NT2/D1 (cell line): ENCODE results near the gene FRMD7.

ENCODE experiments used
- SUZ12 ChIP-seq: IDR thresholded peaks from 2 replicates; pipeline ENCODE4 v1.6.1; 2011; ENCODE audit not compliant: insufficient read length, insufficient read depth; ENCODE audit errors: extremely low read depth
- YY1 ChIP-seq: IDR thresholded peaks from 2 replicates; pipeline ENCODE4 v1.6.1; 2011; ENCODE audit not compliant: insufficient read length, insufficient read depth
- ZNF274 ChIP-seq: IDR thresholded peaks from 2 replicates; pipeline ENCODE4 v1.6.1; 2011; ENCODE audit warnings: mild to moderate bottlenecking, low read depth, low read length

DNA sequence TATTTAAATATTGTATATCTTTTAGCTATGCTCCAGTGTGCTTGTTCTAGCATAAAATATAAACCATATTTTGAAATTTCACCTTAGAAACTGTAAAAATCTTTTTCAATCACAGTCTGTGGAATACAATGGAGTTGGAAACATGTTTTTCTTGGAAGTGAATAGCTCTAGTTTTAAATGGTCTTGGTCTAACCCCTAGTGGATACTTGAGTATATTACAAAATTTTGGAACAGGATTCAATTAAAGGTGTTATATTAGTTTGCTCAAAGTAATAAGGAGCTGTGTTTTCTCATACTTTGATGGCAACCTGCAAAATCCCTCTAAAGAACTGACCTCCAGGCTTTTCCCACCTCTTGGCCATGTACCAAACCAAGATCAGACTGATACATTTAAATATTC is 56.6 kb downstream of the FRMD7 start:
- TF ChIP-seq ZNF274 (no peak), SUZ12 (no peak), YY1 (no peak)
